Upper lobe of right lung (tissue), 1 donor: ENCODE measurements around the gene PACSIN1. TPM values are rescaled to one million over a fixed set of nuclear protein-coding genes. Genes with fewer than 3 reads are reported as not detected.

Experiments used
- ATAC-seq: fragments of 200-7000 bp; cut with Tn5 transposase; one replicate; pipeline ENCODE4 v1.9.1; 2020; ENCODE audit warnings: mild to moderate bottlenecking, moderate library complexity
- DNase-seq: peaks from one replicate; pipeline ENCODE4 v3.0.0-alpha.2; 2020
- H3K27ac ChIP-seq: fragments of 200-600 bp; one replicate; pipeline ENCODE4 v1.8.0; 2022
- H3K27me3 ChIP-seq: fragments of 200-600 bp; one replicate; pipeline ENCODE4 v1.8.0; 2022; ENCODE audit warnings: mild to moderate bottlenecking
- H3K36me3 ChIP-seq: fragments of 200-600 bp; one replicate; pipeline ENCODE4 v1.8.0; 2022
- H3K4me1 ChIP-seq: fragments of 200-600 bp; one replicate; pipeline ENCODE4 v1.8.0; 2022
- H3K4me3 ChIP-seq: fragments of 200-600 bp; one replicate; pipeline ENCODE4 v1.8.0; 2022; ENCODE audit warnings: mild to moderate bottlenecking
- H3K9me3 ChIP-seq: fragments of 200-600 bp; one replicate; pipeline ENCODE4 v1.8.0; 2022
- CTCF ChIP-seq: fragments of 200-600 bp; IDR thresholded peaks from one replicate; pipeline ENCODE4 v1.8.0; 2022; ENCODE audit warnings: antibody characterized with exemption
- intact Hi-C: fragments of 100-400 bp; cut with DNase I; formaldehyde crosslinking; loops from one replicate; pipeline ENCODE4 v1.11.0; 2022
- total RNA-seq: library from RNA; stranded (reverse); fragmentation: NEBNext Ultra II Directional; extraction: Animal tissue kit (Norgen Biotek cat#: 25700); gene quantifications from one replicate; pipeline ENCODE4 v1.2.1, GENCODE V29; 2021
- donor health status: DM: no; HTN: yes; CAD: no; lungs with severe emphysema.

The PACSIN1 gene
- total RNA-seq, 1 donor from 2014 or later: not detected

GRCh38 chr6:34551720-34552119 lies 85.8 kb downstream of the PACSIN1 start:
- intact Hi-C loops: no loop called here
- H3K9me3 ChIP-seq: no peaks in the 10 kb centered on the region
- DNase-seq: no peak
- no peak for ATAC-seq
- TF ChIP-seq CTCF: no peak
- H3K36me3 ChIP-seq: no peaks in the 10 kb centered on the region
- no peak overlapping the region for H3K4me3 ChIP-seq
- H3K27me3 ChIP-seq: no peaks in the 10 kb centered on the region
- H3K4me1 ChIP-seq: no peaks in the 10 kb centered on the region
- no peak overlapping the region for H3K27ac ChIP-seq

- Histone ChIP-seq H3K9me3 (no peaks in the 10 kb centered on the region), H3K27ac (no peak overlapping the region), H3K27me3 (no peaks in the 10 kb centered on the region), H3K4me1 (no peaks in the 10 kb centered on the region), H3K36me3 (no peaks in the 10 kb centered on the region), H3K4me3 (no peak overlapping the region)
- ATAC-seq: no peak
- DNase-seq: no peak
- intact Hi-C loops: no loop called here
- TF ChIP-seq CTCF: no peak
Measured at GRCh38 chr6:34552620-34553019, 86.7 kb downstream of the PACSIN1 start.

- H3K4me3 ChIP-seq: no peak overlapping the region
- no peak overlapping the region for H3K27ac ChIP-seq
- H3K27me3 ChIP-seq: no peaks in the 10 kb centered on the region
- intact Hi-C loops: no loop called here
- no peaks in the 10 kb centered on the region for H3K4me1 ChIP-seq
- ATAC-seq (no peak), DNase-seq (no peak)
- no peaks in the 10 kb centered on the region for H3K36me3 ChIP-seq
- no peaks in the 10 kb centered on the region for H3K9me3 ChIP-seq
- TF ChIP-seq CTCF: no peak
Measured at GRCh38 chr6:34553146-34553545, 87.3 kb downstream of the PACSIN1 start.

- no peaks in the 10 kb centered on the region for H3K27me3 ChIP-seq
- no peaks in the 10 kb centered on the region for H3K4me1 ChIP-seq
- TF ChIP-seq CTCF: no peak
- no peaks in the 10 kb centered on the region for H3K36me3 ChIP-seq
- no peak overlapping the region for H3K4me3 ChIP-seq
- DNase-seq: no peak
- intact Hi-C loops: no loop called here
- H3K9me3 ChIP-seq: no peaks in the 10 kb centered on the region
- ATAC-seq: peak; percentile 4
- H3K27ac ChIP-seq: no peak overlapping the region
Measured at GRCh38 chr6:34553750-34554149, 87.9 kb downstream of the PACSIN1 start.

GRCh38 chr6:34554291-34555006 lies 88.6 kb downstream of the PACSIN1 start:
- intact Hi-C loops: no loop called here
- ATAC-seq (no peak), DNase-seq (no peak)
- no peaks in the 10 kb centered on the region for H3K27me3 ChIP-seq
- no peaks in the 10 kb centered on the region for H3K4me1 ChIP-seq
- H3K27ac ChIP-seq: no peak overlapping the region
- TF ChIP-seq CTCF: no peak
- H3K36me3 ChIP-seq: no peaks in the 10 kb centered on the region
- no peak overlapping the region for H3K4me3 ChIP-seq
- H3K9me3 ChIP-seq: no peaks in the 10 kb centered on the region

- Histone ChIP-seq H3K4me1 (no peaks in the 10 kb centered on the region), H3K4me3 (no peak overlapping the region), H3K36me3 (no peaks in the 10 kb centered on the region), H3K27ac (no peak overlapping the region), H3K9me3 (no peaks in the 10 kb centered on the region), H3K27me3 (no peaks in the 10 kb centered on the region)
- DNase-seq (no peak), ATAC-seq (no peak)
- TF ChIP-seq CTCF: no peak
- intact Hi-C loops: no loop called here
Measured at GRCh38 chr6:34555007-34555322, 89.1 kb downstream of the PACSIN1 start.
